Endothelial cell (in vitro differentiated cells): ENCODE results near the gene NCOA6. TPM values are rescaled to one million over a fixed set of nuclear protein-coding genes. Genes with fewer than 3 reads are reported as not detected.

Source experiments
- DNase-seq: peaks from one replicate; pipeline ENCODE4 v3.0.0; 2021; ENCODE audit warnings: low spot score
- H3K27ac Mint-ChIP-seq: one replicate; pipeline ENCODE4 v1.8.0; 2021; ENCODE audit warnings: mixed read lengths, inconsistent platforms; ENCODE audit not compliant: unreplicated experiment
- H3K27me3 Mint-ChIP-seq: one replicate; pipeline ENCODE4 v1.8.0; 2021; ENCODE audit warnings: mild to moderate bottlenecking, moderate library complexity, mixed read lengths, inconsistent platforms; ENCODE audit not compliant: unreplicated experiment
- H3K36me3 Mint-ChIP-seq: one replicate; pipeline ENCODE4 v1.8.0; 2021; ENCODE audit warnings: mild to moderate bottlenecking, low read depth, mixed read lengths, inconsistent platforms; ENCODE audit not compliant: unreplicated experiment
- H3K4me1 Mint-ChIP-seq: one replicate; pipeline ENCODE4 v1.8.0; 2021; ENCODE audit warnings: mild to moderate bottlenecking, mixed read lengths, inconsistent platforms; ENCODE audit not compliant: unreplicated experiment
- H3K4me3 Mint-ChIP-seq: one replicate; pipeline ENCODE4 v1.8.0; 2021; ENCODE audit warnings: mild to moderate bottlenecking, mixed read lengths, inconsistent platforms; ENCODE audit not compliant: unreplicated experiment
- H3K9me3 Mint-ChIP-seq: one replicate; pipeline ENCODE4 v1.8.0; 2021; ENCODE audit warnings: mixed read lengths, inconsistent platforms; ENCODE audit not compliant: unreplicated experiment
- CTCF ChIP-seq: fragments of 200-600 bp; sonication (generic); IDR thresholded peaks from one replicate; pipeline ENCODE4 v1.5.0; 2021; ENCODE audit warnings: antibody characterized with exemption; ENCODE audit not compliant: unreplicated experiment
- total RNA-seq: library from RNA; stranded (reverse); fragmentation: NEBNext Ultra II Directional; extraction: Animal tissue kit (Norgen Biotek cat#: 25700); gene quantifications from one replicate; pipeline ENCODE4 v1.2.1, GENCODE V29; 2021; ENCODE audit not compliant: unreplicated experiment

Gene NCOA6
- total RNA-seq, 1 donor from 2014 or later = 22.0 TPM

- no peak for TF ChIP-seq CTCF
- H3K4me3 Mint-ChIP-seq = no peak overlapping the region
- no peak for DNase-seq
- peaks cover 2% of the 10 kb centered on the region for H3K27me3 Mint-ChIP-seq
- H3K36me3 Mint-ChIP-seq = peaks cover 15% of the 10 kb centered on the region
- H3K4me1 Mint-ChIP-seq = peaks cover 3% of the 10 kb centered on the region
- H3K27ac Mint-ChIP-seq = no peak overlapping the region
- H3K9me3 Mint-ChIP-seq = no peaks in the 10 kb centered on the region
These were observed 49.3 kb downstream of the NCOA6 start for GRCh38 chr20:34776177-34776576.

GRCh38 chr20:34774886-34775285 is 50.6 kb downstream of the NCOA6 start:
- no peak for TF ChIP-seq CTCF
- no peak overlapping the region for H3K27ac Mint-ChIP-seq
- no peak for DNase-seq
- peaks cover 2% of the 10 kb centered on the region for H3K27me3 Mint-ChIP-seq
- H3K36me3 Mint-ChIP-seq = peaks cover 15% of the 10 kb centered on the region
- H3K9me3 Mint-ChIP-seq = no peaks in the 10 kb centered on the region
- H3K4me1 Mint-ChIP-seq = peaks cover 3% of the 10 kb centered on the region
- no peak overlapping the region for H3K4me3 Mint-ChIP-seq

DNA sequence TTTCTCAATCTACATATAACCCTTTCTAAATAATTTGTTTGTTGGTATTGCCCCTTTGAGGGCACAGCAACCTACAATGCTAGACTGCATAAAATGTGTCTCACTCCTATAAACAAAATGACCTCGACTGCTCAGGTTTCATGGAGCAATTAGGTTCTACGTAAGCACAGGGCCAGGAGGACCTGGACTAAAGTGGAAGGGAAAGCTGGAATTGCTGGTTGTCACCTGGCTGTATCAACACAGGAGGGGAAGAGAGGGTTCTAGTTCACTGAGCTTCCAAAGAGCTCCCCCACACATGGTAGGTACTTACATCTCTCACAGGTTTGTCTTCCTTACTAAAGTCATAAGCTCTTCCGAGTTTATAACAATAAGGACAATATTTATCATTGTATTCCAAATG is 51.0 kb downstream of the NCOA6 start:
- Mint-ChIP-seq H3K9me3 (no peaks in the 10 kb centered on the region), H3K4me1 (no peaks in the 10 kb centered on the region), H3K36me3 (peaks cover 15% of the 10 kb centered on the region), H3K27ac (no peak overlapping the region), H3K4me3 (no peak overlapping the region), H3K27me3 (peaks cover 2% of the 10 kb centered on the region)
- DNase-seq = no peak
- TF ChIP-seq CTCF = no peak

DNA sequence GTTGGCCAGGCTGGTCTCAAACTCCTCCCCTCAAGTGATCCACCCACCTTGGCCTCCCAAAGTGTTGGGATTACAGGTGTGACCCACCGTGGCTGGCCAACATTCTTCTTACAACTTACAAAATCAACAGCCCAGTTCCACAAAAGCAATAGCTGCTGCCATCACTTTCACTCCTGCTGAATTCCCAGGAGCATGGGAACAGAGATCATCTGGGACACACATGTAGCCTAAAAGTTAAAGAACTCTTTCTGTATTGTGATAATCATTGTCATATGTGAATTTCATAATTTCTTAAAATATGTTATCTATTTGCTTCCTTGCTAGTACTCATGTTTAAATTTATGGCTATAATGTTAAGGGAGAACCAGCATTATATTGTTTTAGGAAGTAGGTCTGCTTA is 51.7 kb downstream of the NCOA6 start:
- Mint-ChIP-seq H3K36me3 (peaks cover 17% of the 10 kb centered on the region), H3K27me3 (peaks cover 2% of the 10 kb centered on the region), H3K27ac (no peak overlapping the region), H3K4me3 (no peak overlapping the region), H3K9me3 (no peaks in the 10 kb centered on the region), H3K4me1 (no peaks in the 10 kb centered on the region)
- DNase-seq = no peak
- TF ChIP-seq CTCF = no peak

- no peaks in the 10 kb centered on the region for H3K9me3 Mint-ChIP-seq
- no peaks in the 10 kb centered on the region for H3K4me1 Mint-ChIP-seq
- H3K36me3 Mint-ChIP-seq = peaks cover 24% of the 10 kb centered on the region
- no peak overlapping the region for H3K4me3 Mint-ChIP-seq
- no peak overlapping the region for H3K27ac Mint-ChIP-seq
- peaks cover 2% of the 10 kb centered on the region for H3K27me3 Mint-ChIP-seq
- no peak for DNase-seq
- no peak for TF ChIP-seq CTCF
These were observed 53.0 kb downstream of the NCOA6 start for GRCh38 chr20:34772437-34772836.
